ENCODE data around the gene SRGAP1. TPM values are rescaled to one million over a fixed set of nuclear protein-coding genes. Genes with fewer than 3 reads are reported as not detected.

The SRGAP1 gene
- total RNA-seq, 4 donors from 2014 or later = 7.2 to 22.9 (median 11.5) TPM

DNA sequence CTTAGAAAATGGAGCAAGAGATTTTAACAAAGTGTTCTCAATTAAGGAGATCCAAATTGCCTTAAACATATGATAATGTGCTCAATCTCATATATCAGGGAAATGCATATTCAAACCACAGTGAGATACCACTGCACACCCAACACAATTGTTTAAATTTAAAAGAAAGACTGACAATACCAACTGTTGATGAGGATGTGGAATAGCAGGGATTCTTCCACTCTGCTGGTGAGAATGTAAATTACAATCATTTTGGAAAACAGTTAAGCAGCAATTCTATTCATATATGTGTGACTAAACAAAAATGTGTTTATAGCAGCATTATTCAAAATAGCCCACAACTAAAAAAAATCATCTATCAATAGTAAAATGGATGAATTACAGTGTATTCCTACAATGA is 233.4 kb downstream of the SRGAP1 start:
- no peak overlapping the region for H3K4me3 ChIP-seq
- ATAC-seq = no peak
- TF ChIP-seq POLR2AphosphoS5 (IDR thresholded peaks at IDR 0.05) = no peak
- TF ChIP-seq, protein P1, sequence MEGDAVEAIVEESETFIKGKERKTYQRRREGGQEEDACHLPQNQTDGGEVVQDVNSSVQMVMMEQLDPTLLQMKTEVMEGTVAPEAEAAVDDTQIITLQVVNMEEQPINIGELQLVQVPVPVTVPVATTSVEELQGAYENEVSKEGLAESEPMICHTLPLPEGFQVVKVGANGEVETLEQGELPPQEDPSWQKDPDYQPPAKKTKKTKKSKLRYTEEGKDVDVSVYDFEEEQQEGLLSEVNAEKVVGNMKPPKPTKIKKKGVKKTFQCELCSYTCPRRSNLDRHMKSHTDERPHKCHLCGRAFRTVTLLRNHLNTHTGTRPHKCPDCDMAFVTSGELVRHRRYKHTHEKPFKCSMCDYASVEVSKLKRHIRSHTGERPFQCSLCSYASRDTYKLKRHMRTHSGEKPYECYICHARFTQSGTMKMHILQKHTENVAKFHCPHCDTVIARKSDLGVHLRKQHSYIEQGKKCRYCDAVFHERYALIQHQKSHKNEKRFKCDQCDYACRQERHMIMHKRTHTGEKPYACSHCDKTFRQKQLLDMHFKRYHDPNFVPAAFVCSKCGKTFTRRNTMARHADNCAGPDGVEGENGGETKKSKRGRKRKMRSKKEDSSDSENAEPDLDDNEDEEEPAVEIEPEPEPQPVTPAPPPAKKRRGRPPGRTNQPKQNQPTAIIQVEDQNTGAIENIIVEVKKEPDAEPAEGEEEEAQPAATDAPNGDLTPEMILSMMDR (IDR thresholded peaks at IDR 0.05) = peak; percentile 7 to 15 (median 12)
- no peak for TF ChIP-seq EP300 (IDR thresholded peaks at IDR 0.05)
- no peak for TF ChIP-seq POLR2A (IDR thresholded peaks at IDR 0.05)
- H3K9me3 ChIP-seq = no peaks in the 10 kb centered on the region
- no peak overlapping the region for H3K27ac ChIP-seq
- H3K36me3 ChIP-seq = peaks cover 0 to 14% of the 10 kb centered on the region in 2 donors
- H3K27me3 ChIP-seq = no peaks in the 10 kb centered on the region
- peaks cover 0 to 28% (median 7%) of the 10 kb centered on the region in 3 donors for H3K4me1 ChIP-seq

DNA sequence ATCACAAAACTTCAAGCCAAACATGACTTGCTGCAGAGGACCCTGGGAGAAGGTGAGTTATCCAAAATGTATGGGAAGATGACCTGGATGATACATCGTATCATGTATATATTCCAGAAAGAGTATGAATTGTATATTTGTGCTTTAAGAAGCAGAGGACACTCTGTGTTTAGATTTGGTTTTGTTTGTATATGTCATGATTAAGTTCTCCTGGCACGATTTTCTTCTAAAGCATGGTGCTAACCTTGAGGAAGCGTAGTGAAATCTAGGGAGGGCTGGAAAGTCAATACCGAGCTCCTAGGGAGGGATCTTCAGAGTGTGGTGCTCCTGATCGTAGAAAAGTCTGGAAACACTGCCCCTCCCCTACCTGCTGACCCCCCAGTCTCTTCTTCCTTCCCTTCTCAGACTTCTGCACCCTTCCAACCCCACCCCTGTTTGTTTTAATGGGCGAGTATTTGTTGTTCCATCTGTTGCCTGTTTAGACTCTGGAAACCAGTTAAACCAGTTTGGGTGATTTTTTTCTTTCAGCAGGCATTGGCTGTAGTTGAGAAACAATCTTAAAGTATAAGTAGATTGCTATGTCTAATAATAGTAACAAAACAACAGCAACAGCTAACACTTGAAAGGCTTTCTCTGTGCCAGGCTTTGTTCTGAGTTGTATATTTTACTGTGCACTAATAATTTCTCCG is 236.0 kb downstream of the SRGAP1 start:
- Histone ChIP-seq H3K4me3 (no peak overlapping the region), H3K27ac (peak overlapping the region in 3 of 4 donors; percentile 32 to 59 (median 32)), H3K4me1 (peaks cover 5 to 41% (median 12%) of the 10 kb centered on the region in 3 donors), H3K9me3 (no peaks in the 10 kb centered on the region), H3K36me3 (peaks cover 0 to 14% of the 10 kb centered on the region in 2 donors), H3K27me3 (no peaks in the 10 kb centered on the region)
- no peak for ATAC-seq
- WGBS, 2 donors (ENCODE audit: low coverage in 1 of 2) = 36 to 57% methylated on average over 7 of the region's 7 CpGs
- TF ChIP-seq POLR2A (IDR thresholded peaks at IDR 0.05) (no peak), EP300 (IDR thresholded peaks at IDR 0.05) (no peak), POLR2AphosphoS5 (IDR thresholded peaks at IDR 0.05) (no peak)
- TF ChIP-seq, protein P1 (IDR thresholded peaks at IDR 0.05) = no peak

- Histone ChIP-seq H3K9me3 (no peaks in the 10 kb centered on the region), H3K36me3 (peaks cover 0 to 14% of the 10 kb centered on the region in 2 donors), H3K4me1 (peaks cover 5 to 41% (median 12%) of the 10 kb centered on the region in 3 donors), H3K4me3 (no peak overlapping the region), H3K27ac (peak overlapping the region in 3 of 4 donors; percentile 32 to 59 (median 32)), H3K27me3 (no peaks in the 10 kb centered on the region)
- 36 to 43% methylated on average over 1 of the region's 1 CpG for WGBS, 2 donors (ENCODE audit: low coverage in 1 of 2)
- ATAC-seq = no peak
- no peak for TF ChIP-seq EP300 (IDR thresholded peaks at IDR 0.05)
- TF ChIP-seq, protein P1 (IDR thresholded peaks at IDR 0.05) = no peak
- TF ChIP-seq POLR2AphosphoS5 (IDR thresholded peaks at IDR 0.05) = no peak
- TF ChIP-seq POLR2A (IDR thresholded peaks at IDR 0.05) = no peak
Observed at GRCh38 chr12:64081008-64081404, 236.5 kb downstream of the SRGAP1 start.

DNA sequence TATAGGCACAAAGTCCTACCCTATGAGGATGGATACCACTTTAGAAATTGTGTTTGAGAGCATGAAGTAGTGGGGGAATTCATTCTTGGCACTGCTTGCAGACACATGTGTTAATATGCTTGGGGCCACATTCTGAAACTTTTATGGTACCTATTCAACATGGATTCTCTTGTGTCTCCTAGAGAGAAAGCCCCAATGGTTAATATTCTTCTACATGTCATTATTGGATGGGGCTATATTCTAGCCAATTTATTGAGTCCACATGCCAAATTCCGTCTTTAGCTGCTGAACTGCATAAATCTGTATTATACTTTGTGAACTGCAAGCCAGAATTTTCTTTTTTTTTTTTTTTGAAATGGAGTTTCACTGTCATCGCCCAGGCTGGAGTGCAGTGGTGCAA is 237.6 kb downstream of the SRGAP1 start:
- Histone ChIP-seq H3K36me3 (peaks cover 0 to 14% of the 10 kb centered on the region in 2 donors), H3K4me1 (peaks cover 5 to 41% (median 12%) of the 10 kb centered on the region in 3 donors), H3K4me3 (no peak overlapping the region), H3K9me3 (no peaks in the 10 kb centered on the region), H3K27ac (peak overlapping the region in 2 of 4 donors; percentile 65 to 70), H3K27me3 (no peaks in the 10 kb centered on the region)
- WGBS, 2 donors (ENCODE audit: low coverage in 1 of 2) = 57 to 75% methylated on average over 1 to 2 of the region's 2 CpGs
- TF ChIP-seq, protein P1 (IDR thresholded peaks at IDR 0.05) = no peak
- TF ChIP-seq POLR2AphosphoS5 (IDR thresholded peaks at IDR 0.05) (no peak), EP300 (IDR thresholded peaks at IDR 0.05) (no peak), POLR2A (IDR thresholded peaks at IDR 0.05) (no peak)
- ATAC-seq = no peak

GRCh38 chr12:64082866-64083268 is 238.4 kb downstream of the SRGAP1 start:
- peak; percentile 14 for ATAC-seq
- H3K4me3 ChIP-seq = no peak overlapping the region
- H3K9me3 ChIP-seq = no peaks in the 10 kb centered on the region
- H3K4me1 ChIP-seq = peaks cover 5 to 47% (median 12%) of the 10 kb centered on the region in 3 donors
- H3K36me3 ChIP-seq = peaks cover 0 to 14% of the 10 kb centered on the region in 2 donors
- peak overlapping the region; percentile 39 to 81 (median 68) for H3K27ac ChIP-seq
- no peak for TF ChIP-seq POLR2A (IDR thresholded peaks at IDR 0.05)
- TF ChIP-seq, protein P1 (IDR thresholded peaks at IDR 0.05) = no peak
- no peaks in the 10 kb centered on the region for H3K27me3 ChIP-seq
- 50% methylated on average over 1 of the region's 1 CpG; no CpG with 5 or more reads in 1 of the 2 donors for WGBS, 2 donors (ENCODE audit: low coverage in 1 of 2)

Measured in gastroesophageal sphincter (tissue), 4 donors.